Activated naive CD8-positive, alpha-beta T cell treated with anti-CD3 and anti-CD28 coated beads, Interleukin-2, amount 50 U/mL, for 24 hours (primary cell): ENCODE results near the gene KRTAP20-4.
A peak's percentile ranks its signal among the peaks of the same experiment; 100 is the strongest.

Experiments used
- ATAC-seq: fragments of 150-1000 bp; cut with Tn5 transposase; one replicate; pipeline ENCODE4 v1.10.0; 2021
- DNase-seq: peaks from one replicate; pipeline ENCODE4 v3.0.0; 2021
- H3K27ac Mint-ChIP-seq: one replicate; pipeline ENCODE4 v1.8.0; 2021; ENCODE audit warnings: mild to moderate bottlenecking, mixed read lengths
- H3K27me3 Mint-ChIP-seq: one replicate; pipeline ENCODE4 v1.8.0; 2021; ENCODE audit warnings: mixed read lengths
- H3K36me3 Mint-ChIP-seq: one replicate; pipeline ENCODE4 v1.8.0; 2021; ENCODE audit warnings: low read depth, mixed read lengths
- H3K4me1 Mint-ChIP-seq: one replicate; pipeline ENCODE4 v1.8.0; 2021; ENCODE audit warnings: mixed read lengths
- H3K4me3 Mint-ChIP-seq: one replicate; pipeline ENCODE4 v1.8.0; 2021; ENCODE audit warnings: mild to moderate bottlenecking, moderate library complexity, mixed read lengths
- H3K9me3 Mint-ChIP-seq: one replicate; pipeline ENCODE4 v1.8.0; 2021; ENCODE audit warnings: mixed read lengths

Gene KRTAP20-4

DNA sequence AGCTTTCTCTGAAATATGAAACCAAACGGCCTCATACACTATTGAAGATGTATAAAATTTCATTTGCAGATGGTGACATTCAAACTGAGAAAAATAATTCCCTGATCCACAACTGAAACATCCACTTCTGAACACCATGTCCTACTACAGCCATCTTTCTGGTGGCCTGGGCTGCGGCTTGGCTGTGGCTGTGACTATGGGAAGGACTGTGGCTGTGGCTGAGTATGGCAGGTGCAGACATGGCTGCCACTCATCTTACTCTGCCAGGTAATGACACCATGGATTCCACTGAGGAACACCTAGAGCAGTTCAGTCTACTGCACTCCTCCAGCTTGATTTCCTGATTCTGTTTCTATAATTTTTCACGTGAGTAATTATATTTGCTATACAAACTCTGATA is at the start of gene KRTAP20-4:
Gene KRTAP20-4, plus strand, starts transcription at position 106 of the 400 bp plus-strand sequence.
- Mint-ChIP-seq H3K27ac (no peak within 1 kb of the TSS), H3K4me3 (no peak within 1 kb of the TSS), H3K9me3 (no peaks in the 10 kb centered on the region), H3K36me3 (no peaks in the 10 kb centered on the region), H3K4me1 (no peaks in the 10 kb centered on the region), H3K27me3 (no peaks in the 10 kb centered on the region)
- DNase-seq, result no peak
- no peak for ATAC-seq

- Mint-ChIP-seq H3K27ac (no peak overlapping the region), H3K27me3 (no peaks in the 10 kb centered on the region), H3K4me1 (no peaks in the 10 kb centered on the region), H3K36me3 (no peaks in the 10 kb centered on the region), H3K4me3 (no peak overlapping the region), H3K9me3 (no peaks in the 10 kb centered on the region)
- no peak for DNase-seq
- no peak for ATAC-seq
Observed at GRCh38 chr21:30577766-30578165, 42.7 kb upstream of the KRTAP20-4 start.

GRCh38 chr21:30579346-30579745 is 41.1 kb upstream of the KRTAP20-4 start:
- DNase-seq (no peak), ATAC-seq (no peak)
- no peaks in the 10 kb centered on the region for H3K9me3 Mint-ChIP-seq
- no peaks in the 10 kb centered on the region for H3K27me3 Mint-ChIP-seq
- H3K4me3 Mint-ChIP-seq, result no peak overlapping the region
- no peaks in the 10 kb centered on the region for H3K4me1 Mint-ChIP-seq
- no peaks in the 10 kb centered on the region for H3K36me3 Mint-ChIP-seq
- H3K27ac Mint-ChIP-seq, result no peak overlapping the region

- DNase-seq (no peak), ATAC-seq (no peak)
- H3K4me1 Mint-ChIP-seq, result no peaks in the 10 kb centered on the region
- no peak overlapping the region for H3K27ac Mint-ChIP-seq
- no peaks in the 10 kb centered on the region for H3K9me3 Mint-ChIP-seq
- H3K27me3 Mint-ChIP-seq, result no peaks in the 10 kb centered on the region
- no peaks in the 10 kb centered on the region for H3K36me3 Mint-ChIP-seq
- H3K4me3 Mint-ChIP-seq, result no peak overlapping the region
Observed at GRCh38 chr21:30580132-30580531, 40.3 kb upstream of the KRTAP20-4 start.

- H3K27ac Mint-ChIP-seq, result no peak overlapping the region
- H3K4me1 Mint-ChIP-seq, result no peaks in the 10 kb centered on the region
- ATAC-seq, result no peak
Observed at GRCh38 chr21:30582870-30583269, 37.6 kb upstream of the KRTAP20-4 start.

GRCh38 chr21:30590297-30590696 is 30.1 kb upstream of the KRTAP20-4 start, which contains the start of gene KRTAP22-2:
Gene KRTAP22-2, minus strand, starts transcription at chr21:30590397.
- no peaks in the 10 kb centered on the region for H3K9me3 Mint-ChIP-seq
- H3K27ac Mint-ChIP-seq, result no peak within 1 kb of the TSS
- H3K27me3 Mint-ChIP-seq, result no peaks in the 10 kb centered on the region
- DNase-seq (no peak), ATAC-seq (no peak)
- no peaks in the 10 kb centered on the region for H3K36me3 Mint-ChIP-seq
- H3K4me3 Mint-ChIP-seq, result no peak within 1 kb of the TSS
- H3K4me1 Mint-ChIP-seq, result no peaks in the 10 kb centered on the region

More at GRCh38 chr21:30582870-30583269, 37.6 kb upstream of the KRTAP20-4 start:
- Mint-ChIP-seq H3K36me3 (no peaks in the 10 kb centered on the region), H3K9me3 (no peaks in the 10 kb centered on the region), H3K27me3 (no peaks in the 10 kb centered on the region), H3K4me3 (no peak overlapping the region)
- no peak for DNase-seq

DNA sequence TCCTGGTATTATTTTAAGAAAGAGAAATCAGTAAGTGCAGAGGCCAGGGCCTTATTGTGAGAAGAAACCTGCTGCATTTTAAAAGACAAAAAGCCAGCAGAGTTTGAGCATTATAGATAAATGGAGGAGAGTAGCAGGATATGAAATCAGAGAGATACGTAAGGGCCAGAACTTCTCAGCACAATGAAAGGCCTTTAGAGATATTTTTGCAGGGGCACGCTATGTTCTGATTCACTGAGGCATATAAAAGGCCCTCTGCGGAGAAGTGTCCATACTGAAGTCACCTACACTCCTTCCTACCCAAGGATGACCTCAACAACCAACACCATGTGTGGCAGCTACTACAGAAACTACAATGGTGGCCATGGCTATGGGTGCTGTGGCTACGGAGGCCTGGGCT is 28.3 kb upstream of the KRTAP20-4 start, which contains the start of gene KRTAP6-3:
Gene KRTAP6-3, plus strand, starts transcription at position 301 of the 400 bp plus-strand sequence. Its CDS starts 6 bp downstream, at position 307.
- ATAC-seq, result no peak
- H3K36me3 Mint-ChIP-seq, result no peaks in the 10 kb centered on the region
- no peak within 1 kb of the TSS for H3K27ac Mint-ChIP-seq
- no peaks in the 10 kb centered on the region for H3K27me3 Mint-ChIP-seq
- no peak for DNase-seq
- H3K9me3 Mint-ChIP-seq, result no peaks in the 10 kb centered on the region
- H3K4me3 Mint-ChIP-seq, result no peak within 1 kb of the TSS
- H3K4me1 Mint-ChIP-seq, result no peaks in the 10 kb centered on the region

- no peaks in the 10 kb centered on the region for H3K27me3 Mint-ChIP-seq
- H3K4me1 Mint-ChIP-seq, result no peaks in the 10 kb centered on the region
- no peak within 1 kb of the TSS for H3K4me3 Mint-ChIP-seq
- H3K27ac Mint-ChIP-seq, result no peak within 1 kb of the TSS
- peaks cover 11% of the 10 kb centered on the region for H3K9me3 Mint-ChIP-seq
- no peaks in the 10 kb centered on the region for H3K36me3 Mint-ChIP-seq
- ATAC-seq, result no peak
- no peak for DNase-seq
Observed at GRCh38 chr21:30598802-30599201, 21.6 kb upstream of the KRTAP20-4 start, which contains the start of gene KRTAP6-2. Gene KRTAP6-2, minus strand, starts transcription at chr21:30598902. Its CDS starts 28 bp downstream, at chr21:30598874.

- no peak within 1 kb of the TSS for H3K27ac Mint-ChIP-seq
- H3K36me3 Mint-ChIP-seq, result no peaks in the 10 kb centered on the region
- H3K4me1 Mint-ChIP-seq, result no peaks in the 10 kb centered on the region
- ATAC-seq (no peak), DNase-seq (no peak)
- H3K27me3 Mint-ChIP-seq, result no peaks in the 10 kb centered on the region
- peaks cover 11% of the 10 kb centered on the region for H3K9me3 Mint-ChIP-seq
- no peak within 1 kb of the TSS for H3K4me3 Mint-ChIP-seq
Observed at GRCh38 chr21:30600787-30601186, 19.6 kb upstream of the KRTAP20-4 start, which contains the start of gene KRTAP22-1. Gene KRTAP22-1, plus strand, starts transcription at chr21:30601087.

- Mint-ChIP-seq H3K27ac (no peak overlapping the region), H3K36me3 (no peaks in the 10 kb centered on the region), H3K4me1 (no peaks in the 10 kb centered on the region), H3K4me3 (no peak overlapping the region), H3K9me3 (peaks cover 20% of the 10 kb centered on the region), H3K27me3 (no peaks in the 10 kb centered on the region)
- ATAC-seq (peak; percentile 20), DNase-seq (no peak)
Observed at GRCh38 chr21:30605968-30606367, 14.5 kb upstream of the KRTAP20-4 start.

GRCh38 chr21:30612132-30612531 is 8.3 kb upstream of the KRTAP20-4 start:
- H3K9me3 Mint-ChIP-seq, result peaks cover 12% of the 10 kb centered on the region
- H3K27me3 Mint-ChIP-seq, result no peaks in the 10 kb centered on the region
- H3K27ac Mint-ChIP-seq, result no peak overlapping the region
- DNase-seq (no peak), ATAC-seq (no peak)
- H3K36me3 Mint-ChIP-seq, result no peaks in the 10 kb centered on the region
- no peak overlapping the region for H3K4me3 Mint-ChIP-seq
- H3K4me1 Mint-ChIP-seq, result no peaks in the 10 kb centered on the region

DNA sequence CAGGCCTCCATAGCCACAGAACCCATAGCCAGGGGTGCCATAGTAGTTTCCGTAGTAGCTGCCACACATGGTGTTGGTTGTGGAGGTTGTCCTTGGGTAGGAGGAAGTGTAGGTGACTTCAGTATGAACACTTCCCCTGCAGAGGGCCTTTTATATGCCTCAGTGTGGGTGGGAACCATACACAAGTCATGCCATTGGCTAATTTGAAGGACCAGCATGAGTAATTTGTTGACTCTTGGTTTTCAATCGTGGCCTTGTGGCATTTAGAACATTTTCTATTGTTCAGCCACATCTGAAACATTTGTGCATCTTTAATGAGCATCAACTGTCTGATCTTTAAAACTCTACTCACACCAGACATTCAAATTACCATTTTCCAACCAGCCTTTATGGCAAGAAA is 6.6 kb upstream of the KRTAP20-4 start, which contains the start of gene KRTAP6-1:
Gene KRTAP6-1, minus strand, starts transcription at position 95 of the 400 bp plus-strand sequence. Its CDS starts 26 bp downstream, at position 69.
- no peak for ATAC-seq
- Mint-ChIP-seq H3K27me3 (no peaks in the 10 kb centered on the region), H3K9me3 (peaks cover 8% of the 10 kb centered on the region), H3K4me1 (no peaks in the 10 kb centered on the region), H3K36me3 (no peaks in the 10 kb centered on the region), H3K4me3 (no peak within 1 kb of the TSS), H3K27ac (no peak within 1 kb of the TSS)
- DNase-seq, result no peak

DNA sequence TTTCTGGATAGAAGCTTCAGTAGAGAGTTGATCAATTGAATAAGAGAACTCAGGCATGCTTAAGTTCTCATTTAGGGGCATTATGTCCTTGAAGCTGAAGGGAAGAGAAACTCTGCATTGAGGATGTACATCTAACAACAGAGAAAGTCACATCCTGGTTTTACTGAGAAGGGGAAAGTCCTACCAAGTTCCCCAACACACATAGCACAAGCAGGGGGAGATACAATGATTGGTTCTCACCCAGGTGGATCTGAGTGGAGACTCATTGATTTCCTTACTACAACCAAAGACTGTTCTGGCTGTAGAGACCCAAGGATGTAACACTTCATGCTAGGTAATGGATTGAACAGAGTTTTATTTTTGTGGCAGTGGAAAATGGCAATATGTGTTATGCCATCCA is 5.2 kb upstream of the KRTAP20-4 start:
- ATAC-seq (no peak), DNase-seq (no peak)
- Mint-ChIP-seq H3K4me3 (no peak overlapping the region), H3K36me3 (no peaks in the 10 kb centered on the region), H3K27ac (no peak overlapping the region), H3K27me3 (no peaks in the 10 kb centered on the region), H3K9me3 (peaks cover 3% of the 10 kb centered on the region), H3K4me1 (no peaks in the 10 kb centered on the region)

DNA sequence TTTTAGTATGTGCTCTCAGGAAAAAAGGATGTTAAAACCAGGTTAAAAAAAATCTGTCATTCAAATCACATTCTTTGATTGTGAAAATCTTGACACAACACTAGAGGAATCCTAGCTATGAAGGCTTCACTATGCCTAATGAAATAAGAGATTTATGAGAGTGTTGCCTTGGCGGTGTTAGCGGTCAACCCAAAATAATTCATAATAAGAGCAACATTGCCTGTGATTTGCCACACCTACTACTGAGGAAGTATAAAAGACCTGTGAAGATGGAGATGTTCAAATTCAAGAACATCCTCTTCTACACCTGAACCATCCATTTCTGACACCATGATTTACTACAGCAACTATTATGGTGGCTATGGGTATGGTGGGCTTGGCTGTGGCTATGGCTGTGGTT is 4.3 kb upstream of the KRTAP20-4 start, which contains the start of gene KRTAP20-1:
Gene KRTAP20-1, plus strand, starts transcription at position 301 of the 400 bp plus-strand sequence. Its CDS starts 30 bp downstream, at position 331.
- Mint-ChIP-seq H3K4me1 (no peaks in the 10 kb centered on the region), H3K9me3 (peaks cover 3% of the 10 kb centered on the region), H3K27me3 (no peaks in the 10 kb centered on the region), H3K27ac (no peak within 1 kb of the TSS), H3K36me3 (no peaks in the 10 kb centered on the region), H3K4me3 (no peak within 1 kb of the TSS)
- no peak for ATAC-seq
- no peak for DNase-seq

DNA sequence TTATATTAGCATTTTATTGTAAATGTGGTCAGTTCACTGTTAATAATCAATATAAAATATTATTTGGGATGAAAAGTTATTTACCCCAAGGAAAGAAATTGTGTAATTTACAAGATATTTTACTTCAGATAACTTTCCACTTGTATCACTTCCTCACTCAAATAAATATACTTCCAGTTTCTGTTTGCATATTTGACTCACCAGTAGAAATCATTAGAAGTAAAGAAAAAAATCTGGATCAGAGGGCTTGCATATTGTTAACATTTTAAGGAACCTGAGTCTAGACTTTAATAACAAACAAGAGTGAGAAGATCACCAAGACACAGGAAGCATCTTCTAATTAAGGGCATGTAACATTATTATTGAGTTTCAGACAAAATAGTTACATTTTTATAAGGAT is 347 bp upstream of the KRTAP20-4 start:
- H3K4me3 Mint-ChIP-seq, result no peak overlapping the region
- H3K4me1 Mint-ChIP-seq, result no peaks in the 10 kb centered on the region

DNA sequence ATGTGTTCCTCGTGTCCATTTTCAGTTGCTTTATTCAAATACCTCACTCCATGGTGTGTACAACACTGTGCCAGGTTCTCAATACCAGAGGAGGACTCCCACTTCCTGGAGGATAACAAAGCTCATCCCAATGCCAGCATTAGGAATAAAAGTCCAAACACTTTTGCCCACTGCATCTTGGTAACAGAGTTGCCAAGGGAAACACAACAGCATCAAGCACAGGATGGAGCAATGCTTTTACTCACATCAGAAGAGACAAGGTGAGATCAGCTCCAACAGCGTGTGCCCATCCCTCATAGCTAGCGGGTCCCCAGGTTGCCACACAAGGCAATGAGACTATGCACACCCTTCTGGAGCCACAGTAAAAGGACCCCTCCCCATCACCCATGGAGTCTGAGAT is 2.9 kb downstream of the KRTAP20-4 start:
- H3K4me3 Mint-ChIP-seq, result no peak overlapping the region
- DNase-seq, result no peak
- H3K4me1 Mint-ChIP-seq, result no peaks in the 10 kb centered on the region
- H3K27me3 Mint-ChIP-seq, result no peaks in the 10 kb centered on the region
- no peaks in the 10 kb centered on the region for H3K36me3 Mint-ChIP-seq
- ATAC-seq, result no peak
- H3K27ac Mint-ChIP-seq, result no peak overlapping the region
- no peaks in the 10 kb centered on the region for H3K9me3 Mint-ChIP-seq

More for the DNA sequence above, 347 bp upstream of the KRTAP20-4 start:
- ATAC-seq (no peak), DNase-seq (no peak)
- no peak overlapping the region for H3K27ac Mint-ChIP-seq
- no peaks in the 10 kb centered on the region for H3K36me3 Mint-ChIP-seq
- H3K27me3 Mint-ChIP-seq, result no peaks in the 10 kb centered on the region
- H3K9me3 Mint-ChIP-seq, result no peaks in the 10 kb centered on the region
